NCI-H2196 treated with DMSO at 0.1 percent for 48 hours (cell line): Measurements from ENCODE around the gene PPARGC1A.

Source experiments
- DNase-seq: peaks from one replicate; lab custom pipeline; 2025; ENCODE audit not compliant: unreplicated experiment; lab: John Stamatoyannopoulos, UW

The PPARGC1A gene

GRCh38 chr4:23775694-23776093, 114.2 kb downstream of the PPARGC1A start:
- no peak for DNase-seq

- DNase-seq: no peak
Observed at GRCh38 chr4:23774909-23775308, 114.9 kb downstream of the PPARGC1A start.

- no peak for DNase-seq
Observed at GRCh38 chr4:23773884-23774636, 115.8 kb downstream of the PPARGC1A start.

GRCh38 chr4:23770011-23770410, 119.8 kb downstream of the PPARGC1A start:
- no peak for DNase-seq

GRCh38 chr4:23769406-23769805, 120.4 kb downstream of the PPARGC1A start:
- no peak for DNase-seq

- peak; percentile 1 for DNase-seq
Observed at GRCh38 chr4:23768541-23768940, 121.3 kb downstream of the PPARGC1A start.

- no peak for DNase-seq
Observed at GRCh38 chr4:23766344-23766743, 123.5 kb downstream of the PPARGC1A start.

- DNase-seq: no peak
Observed at GRCh38 chr4:23763559-23763958, 126.3 kb downstream of the PPARGC1A start.

- DNase-seq: no peak
Observed at GRCh38 chr4:23762551-23762950, 127.3 kb downstream of the PPARGC1A start.

GRCh38 chr4:23759066-23759465, 130.8 kb downstream of the PPARGC1A start:
- DNase-seq: no peak

- no peak for DNase-seq
Observed at GRCh38 chr4:23754688-23755087, 135.2 kb downstream of the PPARGC1A start.

GRCh38 chr4:23750125-23750524, 139.7 kb downstream of the PPARGC1A start:
- DNase-seq: no peak

GRCh38 chr4:23747281-23747735, 142.5 kb downstream of the PPARGC1A start:
- DNase-seq: no peak

- no peak for DNase-seq
Observed at GRCh38 chr4:23746672-23747071, 143.2 kb downstream of the PPARGC1A start.

GRCh38 chr4:23746027-23746426, 143.8 kb downstream of the PPARGC1A start:
- no peak for DNase-seq

- DNase-seq: no peak
Observed at GRCh38 chr4:23745377-23745776, 144.5 kb downstream of the PPARGC1A start.
